Loucy (cell line): Measurements from ENCODE around the gene GPR146.

Experiments
- EZH2phosphoT487 ChIP-seq: fragments of 200-600 bp; IDR thresholded peaks from 2 replicates; pipeline ENCODE4 v1.6.1; 2018; ENCODE audit warnings: antibody characterized with exemption, mild to moderate bottlenecking, moderate library complexity, borderline replicate concordance
- TF ChIP-seq, protein P1 (sequence below): fragments of 200-600 bp; sonication (generic); conservative IDR thresholded peaks from 2 replicates; pipeline ENCODE4 v1.5.1; 2014; ENCODE audit warnings: mild to moderate bottlenecking, antibody characterized with exemption, low read length

DNA sequence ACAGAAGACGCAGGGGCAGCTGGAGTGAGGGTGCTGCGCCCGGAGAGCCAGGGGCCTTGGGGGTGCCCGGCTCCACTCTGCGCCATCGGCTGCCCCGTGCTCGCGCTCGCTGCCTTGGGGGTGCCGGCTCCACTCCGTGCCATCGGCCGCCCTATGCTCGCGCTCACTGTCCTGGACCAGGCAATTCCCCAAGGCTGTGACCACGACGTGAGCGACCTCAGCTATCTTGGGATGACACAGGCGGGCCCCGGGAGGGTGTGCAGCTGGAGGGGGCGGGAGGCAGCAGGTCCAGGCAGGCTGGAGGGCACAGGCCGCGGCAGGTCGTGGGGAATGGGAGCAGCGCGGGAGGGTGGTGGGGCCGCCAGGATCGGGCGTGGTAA lies 31.6 kb upstream of the GPR146 start:
- TF ChIP-seq, protein P1, sequence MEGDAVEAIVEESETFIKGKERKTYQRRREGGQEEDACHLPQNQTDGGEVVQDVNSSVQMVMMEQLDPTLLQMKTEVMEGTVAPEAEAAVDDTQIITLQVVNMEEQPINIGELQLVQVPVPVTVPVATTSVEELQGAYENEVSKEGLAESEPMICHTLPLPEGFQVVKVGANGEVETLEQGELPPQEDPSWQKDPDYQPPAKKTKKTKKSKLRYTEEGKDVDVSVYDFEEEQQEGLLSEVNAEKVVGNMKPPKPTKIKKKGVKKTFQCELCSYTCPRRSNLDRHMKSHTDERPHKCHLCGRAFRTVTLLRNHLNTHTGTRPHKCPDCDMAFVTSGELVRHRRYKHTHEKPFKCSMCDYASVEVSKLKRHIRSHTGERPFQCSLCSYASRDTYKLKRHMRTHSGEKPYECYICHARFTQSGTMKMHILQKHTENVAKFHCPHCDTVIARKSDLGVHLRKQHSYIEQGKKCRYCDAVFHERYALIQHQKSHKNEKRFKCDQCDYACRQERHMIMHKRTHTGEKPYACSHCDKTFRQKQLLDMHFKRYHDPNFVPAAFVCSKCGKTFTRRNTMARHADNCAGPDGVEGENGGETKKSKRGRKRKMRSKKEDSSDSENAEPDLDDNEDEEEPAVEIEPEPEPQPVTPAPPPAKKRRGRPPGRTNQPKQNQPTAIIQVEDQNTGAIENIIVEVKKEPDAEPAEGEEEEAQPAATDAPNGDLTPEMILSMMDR = no peak
- TF ChIP-seq EZH2phosphoT487 = no peak
